Fibroblast of the aortic adventitia (primary cell): Measurements from ENCODE around the gene BEAN1. TPM values are rescaled to one million over a fixed set of nuclear protein-coding genes. Genes with fewer than 3 reads are reported as not detected.

Source experiments
- DNase-seq: peaks from one replicate; pipeline ENCODE4 v3.0.0-alpha.2; 2010; ENCODE audit warnings: low read depth
- H3K4me3 ChIP-seq: 2 replicates; pipeline ENCODE4 v1.5.1; 2011; ENCODE audit warnings: low read depth, mild to moderate bottlenecking, control low read depth, low read length, moderate library complexity
- CTCF ChIP-seq: IDR thresholded peaks from 2 replicates; pipeline ENCODE4 v1.5.1; 2011; ENCODE audit warnings: mild to moderate bottlenecking, low read length, control low read depth, inconsistent platforms; ENCODE audit not compliant: insufficient read depth
- total RNA-seq: library from RNA; depleted of rRNA; stranded (reverse); fragments of >200 nt; gene quantifications from 2 replicates; pipeline ENCODE4 v1.2.3, GENCODE V29; 2012; ENCODE audit warnings: low replicate concordance

The BEAN1 gene
- total RNA-seq, 1 donor, result 0.09 TPM

GRCh38 chr16:66502020-66502913, 75.2 kb downstream of the BEAN1 start:
- peak; percentile 80 for DNase-seq
- TF ChIP-seq CTCF, result no peak
- no peak overlapping the region for H3K4me3 ChIP-seq

GRCh38 chr16:66503030-66503429, 75.9 kb downstream of the BEAN1 start:
- TF ChIP-seq CTCF, result no peak
- DNase-seq, result no peak
- no peak overlapping the region for H3K4me3 ChIP-seq

- no peak overlapping the region for H3K4me3 ChIP-seq
- TF ChIP-seq CTCF, result no peak
Measured at GRCh38 chr16:66503612-66504011, 76.5 kb downstream of the BEAN1 start.

GRCh38 chr16:66507731-66508239, 80.7 kb downstream of the BEAN1 start:
- H3K4me3 ChIP-seq, result no peak overlapping the region
- no peak for TF ChIP-seq CTCF
- no peak for DNase-seq

More at GRCh38 chr16:66503612-66504011, 76.5 kb downstream of the BEAN1 start:
- DNase-seq, result no peak

GRCh38 chr16:66508248-66508913, 81.3 kb downstream of the BEAN1 start:
- no peak overlapping the region for H3K4me3 ChIP-seq
- peak; percentile 97 for DNase-seq
- TF ChIP-seq CTCF, result no peak

GRCh38 chr16:66508914-66509496, 81.9 kb downstream of the BEAN1 start:
- no peak overlapping the region for H3K4me3 ChIP-seq
- TF ChIP-seq CTCF, result no peak
- no peak for DNase-seq
